ENCODE results near the gene CNOT4.

GRCh38 chr7:135430626-135431025 is 79.3 kb downstream of the CNOT4 start:
- no peak for TF ChIP-seq POLR2A (IDR thresholded peaks at IDR 0.05)
- TF ChIP-seq CTCF (IDR thresholded peaks at IDR 0.05): no peak
- TF ChIP-seq EP300 (IDR thresholded peaks at IDR 0.05): no peak
